Type B pancreatic cell (in vitro differentiated cells): ENCODE results near the gene TBC1D19. TPM values are rescaled to one million over a fixed set of nuclear protein-coding genes. Genes with fewer than 3 reads are reported as not detected.
"Not testable (repeated sequence)": the region's sequence is repeated elsewhere in the genome, so short reads cannot be mapped to it uniquely, and the experiment has no call there.

Source experiments
- DNase-seq: peaks from one replicate; pipeline ENCODE4 v3.0.0; 2021; ENCODE audit warnings: mixed read lengths; ENCODE audit not compliant: unreplicated experiment; ENCODE audit errors: extremely low spot score
- H3K27ac Mint-ChIP-seq: 2 replicates; pipeline ENCODE4 v1.8.0; 2021; ENCODE audit warnings: mild to moderate bottlenecking, mixed read lengths
- H3K27me3 Mint-ChIP-seq: 2 replicates; pipeline ENCODE4 v1.8.0; 2021; ENCODE audit warnings: mixed read lengths
- H3K36me3 Mint-ChIP-seq: 2 replicates; pipeline ENCODE4 v1.8.0; 2021; ENCODE audit warnings: mixed read lengths
- H3K4me1 Mint-ChIP-seq: one replicate; pipeline ENCODE4 v1.8.0; 2021; ENCODE audit warnings: mixed read lengths; ENCODE audit not compliant: unreplicated experiment
- H3K4me3 Mint-ChIP-seq: 2 replicates; pipeline ENCODE4 v1.8.0; 2021; ENCODE audit warnings: mild to moderate bottlenecking, mixed read lengths
- H3K9me3 Mint-ChIP-seq: 2 replicates; pipeline ENCODE4 v1.8.0; 2021; ENCODE audit warnings: mixed read lengths
- CTCF ChIP-seq: fragments of 200-600 bp; sonication (generic); conservative IDR thresholded peaks from 2 replicates; pipeline ENCODE4 v1.5.0; 2021; ENCODE audit warnings: antibody characterized with exemption, mild to moderate bottlenecking
- total RNA-seq: library from RNA; stranded (reverse); gene quantifications from 2 replicates; pipeline ENCODE4 v1.2.1, GENCODE V29; 2021; ENCODE audit warnings: low replicate concordance

Gene TBC1D19
- total RNA-seq, 1 donor from 2014 or later, result 11.8 TPM

GRCh38 chr4:26584725-26585124 is 841 bp downstream of the TBC1D19 start:
- peak overlapping the region; percentile 80 for H3K27ac Mint-ChIP-seq
- TF ChIP-seq CTCF, result no peak
- peaks cover 6% of the 10 kb centered on the region for H3K4me1 Mint-ChIP-seq
- no peak for DNase-seq
- H3K4me3 Mint-ChIP-seq, result peak overlapping the region; percentile 96
- H3K9me3 Mint-ChIP-seq, result no peaks in the 10 kb centered on the region
- H3K36me3 Mint-ChIP-seq, result peaks cover 8% of the 10 kb centered on the region
- H3K27me3 Mint-ChIP-seq, result peaks cover 4% of the 10 kb centered on the region

GRCh38 chr4:26589705-26590104 is 5.8 kb downstream of the TBC1D19 start:
- Mint-ChIP-seq H3K36me3 (peaks cover 8% of the 10 kb centered on the region), H3K27ac (no peak overlapping the region), H3K27me3 (no peaks in the 10 kb centered on the region), H3K4me3 (no peak overlapping the region), H3K9me3 (no peaks in the 10 kb centered on the region), H3K4me1 (peaks cover 4% of the 10 kb centered on the region)
- TF ChIP-seq CTCF, result no peak
- DNase-seq, result no peak

- H3K4me3 Mint-ChIP-seq, result no peak overlapping the region
- no peaks in the 10 kb centered on the region for H3K4me1 Mint-ChIP-seq
- TF ChIP-seq CTCF, result no peak
- no peaks in the 10 kb centered on the region for H3K27me3 Mint-ChIP-seq
- no peak for DNase-seq
- H3K36me3 Mint-ChIP-seq, result peaks cover 8% of the 10 kb centered on the region
- no peak overlapping the region for H3K27ac Mint-ChIP-seq
- no peaks in the 10 kb centered on the region for H3K9me3 Mint-ChIP-seq
Observed at GRCh38 chr4:26590639-26591038, 6.8 kb downstream of the TBC1D19 start.

- H3K27me3 Mint-ChIP-seq, DNase-seq, H3K9me3 Mint-ChIP-seq, H3K4me3 Mint-ChIP-seq, H3K36me3 Mint-ChIP-seq, H3K27ac Mint-ChIP-seq, H3K4me1 Mint-ChIP-seq: not testable (repeated sequence)
Observed at GRCh38 chr4:26593557-26593956, 9.7 kb downstream of the TBC1D19 start.

- H3K9me3 Mint-ChIP-seq, result no peaks in the 10 kb centered on the region
- H3K4me1 Mint-ChIP-seq, result no peaks in the 10 kb centered on the region
- no peak for TF ChIP-seq CTCF
- no peak for DNase-seq
- H3K27me3 Mint-ChIP-seq, result no peaks in the 10 kb centered on the region
- no peaks in the 10 kb centered on the region for H3K36me3 Mint-ChIP-seq
- no peak overlapping the region for H3K4me3 Mint-ChIP-seq
- no peak overlapping the region for H3K27ac Mint-ChIP-seq
Observed at GRCh38 chr4:26594371-26594770, 10.5 kb downstream of the TBC1D19 start.

GRCh38 chr4:26594778-26595177 is 10.9 kb downstream of the TBC1D19 start:
- no peaks in the 10 kb centered on the region for H3K4me1 Mint-ChIP-seq
- H3K27ac Mint-ChIP-seq, result no peak overlapping the region
- DNase-seq, result no peak
- no peaks in the 10 kb centered on the region for H3K27me3 Mint-ChIP-seq
- no peaks in the 10 kb centered on the region for H3K9me3 Mint-ChIP-seq
- H3K36me3 Mint-ChIP-seq, result no peaks in the 10 kb centered on the region
- H3K4me3 Mint-ChIP-seq, result no peak overlapping the region
- TF ChIP-seq CTCF, result no peak
